Measurements from ENCODE around the gene KATNAL1. TPM values are rescaled to one million over a fixed set of nuclear protein-coding genes. Genes with fewer than 3 reads are reported as not detected.

The KATNAL1 gene
- total RNA-seq, 2 donors from 2014 or later = 22.2 to 37.9 TPM

GRCh38 chr13:30341815-30342570 is 34.6 kb upstream of the KATNAL1 start:
- H3K27me3 ChIP-seq = no peaks in the 10 kb centered on the region
- H3K4me3 ChIP-seq = no peak overlapping the region
- no peak for TF ChIP-seq CTCF (IDR thresholded peaks at IDR 0.05)
- H3K36me3 ChIP-seq = no peaks in the 10 kb centered on the region
- H3K9me3 ChIP-seq = no peaks in the 10 kb centered on the region
- H3K4me1 ChIP-seq = peaks cover 0 to 47% of the 10 kb centered on the region in 2 donors
- peak overlapping the region; percentile 72 to 87 for H3K27ac ChIP-seq
- DNase-seq (ENCODE audit: low spot score) = peak; percentile 84

GRCh38 chr13:30340331-30341250 is 33.2 kb upstream of the KATNAL1 start:
- no peak for TF ChIP-seq CTCF (IDR thresholded peaks at IDR 0.05)

GRCh38 chr13:30339738-30340330 is 32.5 kb upstream of the KATNAL1 start:
- peak overlapping the region; percentile 72 to 87 for H3K27ac ChIP-seq
- no peak for DNase-seq (ENCODE audit: low spot score)
- H3K4me1 ChIP-seq = peaks cover 0 to 47% of the 10 kb centered on the region in 2 donors
- H3K27me3 ChIP-seq = no peaks in the 10 kb centered on the region
- TF ChIP-seq CTCF (IDR thresholded peaks at IDR 0.05) = no peak
- no peaks in the 10 kb centered on the region for H3K9me3 ChIP-seq
- H3K4me3 ChIP-seq = no peak overlapping the region
- H3K36me3 ChIP-seq = no peaks in the 10 kb centered on the region

More at GRCh38 chr13:30340331-30341250, 33.2 kb upstream of the KATNAL1 start:
- H3K27me3 ChIP-seq = no peaks in the 10 kb centered on the region
- H3K4me3 ChIP-seq = no peak overlapping the region
- DNase-seq (ENCODE audit: low spot score) = peak; percentile 90
- peak overlapping the region; percentile 72 to 87 for H3K27ac ChIP-seq
- H3K4me1 ChIP-seq = peaks cover 0 to 47% of the 10 kb centered on the region in 2 donors
- H3K9me3 ChIP-seq = no peaks in the 10 kb centered on the region
- no peaks in the 10 kb centered on the region for H3K36me3 ChIP-seq

GRCh38 chr13:30338952-30339351 is 31.6 kb upstream of the KATNAL1 start:
- Histone ChIP-seq H3K9me3 (no peaks in the 10 kb centered on the region), H3K36me3 (no peaks in the 10 kb centered on the region), H3K27me3 (no peaks in the 10 kb centered on the region), H3K4me1 (peaks cover 0 to 47% of the 10 kb centered on the region in 2 donors), H3K4me3 (no peak overlapping the region), H3K27ac (peak overlapping the region in 1 of 2 donors; percentile 87)
- TF ChIP-seq CTCF (IDR thresholded peaks at IDR 0.05) = no peak
- DNase-seq (ENCODE audit: low spot score) = no peak

GRCh38 chr13:30338331-30338851 is 31.0 kb upstream of the KATNAL1 start:
- H3K9me3 ChIP-seq = no peaks in the 10 kb centered on the region
- DNase-seq (ENCODE audit: low spot score) = no peak
- H3K27me3 ChIP-seq = no peaks in the 10 kb centered on the region
- H3K4me3 ChIP-seq = no peak overlapping the region
- TF ChIP-seq CTCF (IDR thresholded peaks at IDR 0.05) = no peak
- peaks cover 0 to 47% of the 10 kb centered on the region in 2 donors for H3K4me1 ChIP-seq
- H3K27ac ChIP-seq = peak overlapping the region in 1 of 2 donors; percentile 1
- no peaks in the 10 kb centered on the region for H3K36me3 ChIP-seq

Data from right atrium auricular region (tissue), 2 donors.